RWPE2 (cell line): ENCODE results near the gene PRM3.

Experiments
- ATAC-seq: fragments of 200-7000 bp; cut with Tn5 transposase; 3 replicates; pipeline ENCODE4 v1.9.1; 2021; ENCODE audit warnings: low read depth
- DNase-seq: peaks from one replicate; pipeline ENCODE4 v3.0.0-alpha.2; 2020; ENCODE audit warnings: low spot score
- H3K27ac ChIP-seq: fragments of 450-650 bp; 2 replicates; pipeline ENCODE4 v1.5.1; 2017; ENCODE audit warnings: mild to moderate bottlenecking; ENCODE audit not compliant: poor library complexity, severe bottlenecking
- H3K27me3 ChIP-seq: fragments of 250-450 bp; sonication (Bioruptor Pico); 2 replicates; pipeline ENCODE4 v1.5.1; 2021; ENCODE audit warnings: mild to moderate bottlenecking, moderate library complexity; ENCODE audit not compliant: insufficient read depth, poor library complexity, severe bottlenecking
- H3K36me3 ChIP-seq: fragments of 250-450 bp; sonication (Bioruptor Pico); 2 replicates; pipeline ENCODE4 v1.5.1; 2020; ENCODE audit warnings: low read depth, mild to moderate bottlenecking, moderate library complexity
- H3K4me1 ChIP-seq: fragments of 250-450 bp; sonication (Bioruptor Pico); 2 replicates; pipeline ENCODE4 v1.5.1; 2021; ENCODE audit warnings: mild to moderate bottlenecking, moderate library complexity; ENCODE audit not compliant: insufficient read depth, poor library complexity, severe bottlenecking
- H3K4me3 ChIP-seq: fragments of 250-450 bp; sonication (Bioruptor Pico); 2 replicates; pipeline ENCODE4 v1.5.1; 2021; ENCODE audit warnings: mild to moderate bottlenecking, moderate library complexity; ENCODE audit not compliant: severe bottlenecking
- H3K9me3 ChIP-seq: fragments of 250-450 bp; sonication (Bioruptor Pico); 2 replicates; pipeline ENCODE4 v1.5.1; 2021; ENCODE audit warnings: mild to moderate bottlenecking, moderate library complexity; ENCODE audit not compliant: severe bottlenecking
- CTCF ChIP-seq: fragments of 450-650 bp; IDR thresholded peaks from one replicate; pipeline ENCODE4 v1.5.1; 2017; ENCODE audit warnings: mild to moderate bottlenecking, moderate library complexity; ENCODE audit not compliant: poor library complexity, severe bottlenecking

PRM3 gene

GRCh38 chr16:11309895-11310633 is 36.6 kb upstream of the PRM3 start:
- H3K27ac ChIP-seq = no peak overlapping the region
- H3K36me3 ChIP-seq = no peaks in the 10 kb centered on the region
- ATAC-seq (no peak), DNase-seq (no peak)
- H3K4me3 ChIP-seq = no peak overlapping the region
- no peaks in the 10 kb centered on the region for H3K9me3 ChIP-seq
- H3K4me1 ChIP-seq = peaks cover 14% of the 10 kb centered on the region
- TF ChIP-seq CTCF = no peak
- H3K27me3 ChIP-seq = no peaks in the 10 kb centered on the region

GRCh38 chr16:11308493-11309283 is 35.3 kb upstream of the PRM3 start:
- Histone ChIP-seq H3K27me3 (no peaks in the 10 kb centered on the region), H3K4me3 (no peak overlapping the region), H3K9me3 (no peaks in the 10 kb centered on the region), H3K36me3 (no peaks in the 10 kb centered on the region), H3K27ac (no peak overlapping the region), H3K4me1 (peaks cover 16% of the 10 kb centered on the region)
- ATAC-seq (no peak), DNase-seq (no peak)
- TF ChIP-seq CTCF = no peak

DNA sequence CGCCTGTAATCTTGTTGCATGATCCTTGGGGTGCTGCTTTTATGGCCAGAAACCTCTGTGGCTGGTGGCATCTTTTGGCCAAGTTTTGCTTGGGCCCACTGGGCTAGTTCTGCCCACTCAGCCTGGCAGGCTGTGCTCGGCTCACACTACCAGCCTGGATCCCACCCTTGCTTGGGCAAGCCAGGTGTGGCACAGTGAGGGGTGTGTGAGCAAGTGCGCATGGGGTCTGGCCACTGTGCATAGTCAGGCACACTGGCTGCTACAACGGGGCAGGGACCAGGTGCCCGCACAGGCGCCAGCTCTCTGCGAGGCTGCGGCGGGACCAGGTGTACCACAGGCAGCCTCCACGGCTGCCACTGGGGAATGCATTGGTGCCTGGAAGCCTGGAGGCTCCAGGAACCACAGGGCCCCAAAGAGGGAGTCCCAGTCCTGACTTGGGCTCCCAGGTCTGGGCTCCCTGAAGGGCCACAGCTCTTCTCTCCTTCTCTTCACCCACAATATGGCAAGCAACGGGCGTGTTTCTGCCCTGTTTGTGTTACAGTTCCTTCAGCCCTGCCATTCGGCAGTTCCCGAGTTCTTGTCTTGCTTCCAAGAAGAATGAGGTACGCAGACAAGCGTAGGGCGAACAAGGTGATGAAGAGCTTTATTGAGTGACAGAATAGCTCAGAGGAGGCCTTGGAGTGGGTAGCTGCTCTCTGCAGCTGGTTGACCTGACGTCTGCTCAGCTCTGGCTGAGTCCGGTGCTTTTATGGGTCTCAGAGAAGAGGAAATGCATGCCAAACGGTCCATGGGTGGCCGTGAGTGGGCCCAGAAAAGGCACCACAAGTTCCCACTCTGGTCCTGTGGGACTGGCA is 34.4 kb upstream of the PRM3 start:
- Histone ChIP-seq H3K36me3 (no peaks in the 10 kb centered on the region), H3K4me3 (no peak overlapping the region), H3K4me1 (peaks cover 15% of the 10 kb centered on the region), H3K27me3 (no peaks in the 10 kb centered on the region), H3K9me3 (no peaks in the 10 kb centered on the region), H3K27ac (no peak overlapping the region)
- ATAC-seq (no peak), DNase-seq (no peak)
- no peak for TF ChIP-seq CTCF

GRCh38 chr16:11306997-11307638 is 33.7 kb upstream of the PRM3 start:
- no peaks in the 10 kb centered on the region for H3K9me3 ChIP-seq
- peaks cover 9% of the 10 kb centered on the region for H3K4me1 ChIP-seq
- DNase-seq (no peak), ATAC-seq (peak; percentile 34; the same call in 2 of the 3 replicates)
- H3K27me3 ChIP-seq = no peaks in the 10 kb centered on the region
- TF ChIP-seq CTCF = no peak
- H3K4me3 ChIP-seq = no peak overlapping the region
- H3K27ac ChIP-seq = no peak overlapping the region
- H3K36me3 ChIP-seq = no peaks in the 10 kb centered on the region
